B cell (primary cell): Measurements from ENCODE around the gene NSFL1C. TPM values are rescaled to one million over a fixed set of nuclear protein-coding genes. Genes with fewer than 3 reads are reported as not detected.

Experiments
- ATAC-seq: fragments of 200-7000 bp; cut with Tn5 transposase; one replicate; pipeline ENCODE4 v1.10.0; 2021; ENCODE audit warnings: low read depth, mild to moderate bottlenecking, moderate number of reproducible peaks, moderate library complexity
- CTCF ChIA-PET: fragments of 350-600 bp; sonication (Branson Sonifier 250); formaldehyde crosslinking; loops from one replicate; lab custom pipeline; 2021; ENCODE audit warnings: antibody characterized with exemption, inconsistent platforms; lab: Charles Lee
- POLR2A ChIA-PET: fragments of 350-600 bp; sonication (Branson Sonifier 250); formaldehyde crosslinking; loops from one replicate; lab custom pipeline; 2021; ENCODE audit warnings: antibody characterized with exemption; lab: Charles Lee
- DNase-seq: peaks from one replicate; pipeline ENCODE4 v3.0.0; 2013
- H2AFZ ChIP-seq: 2 replicates; pipeline ENCODE4 v1.6.1; 2012; ENCODE audit warnings: mild to moderate bottlenecking, low read depth, low read length; ENCODE audit not compliant: insufficient read depth, poor library complexity, severe bottlenecking
- H3K27ac ChIP-seq, 2 donors: 1 replicate in 1 of 2; 2 replicates in 1 of 2; pipeline ENCODE4 v1.5.1; 2012 to 2013; ENCODE audit warnings: low read length in 2 of 2, mild to moderate bottlenecking in 2 of 2, moderate library complexity in 1 of 2
- H3K27me3 ChIP-seq, 4 experiments: fragments of 200-600 bp in 1 of 4; sonication (generic) in 1 of 4; replicated peaks in 1 of 4; 1 replicate in 2 of 4; 2 replicates in 2 of 4; pipeline versions ENCODE4 v1.6.1 to v1.7.0; 2013 to 2016; ENCODE audit warnings: low read length in 3 of 4, mild to moderate bottlenecking in 2 of 4, mixed read lengths in 1 of 4, moderate library complexity in 1 of 4; ENCODE audit not compliant: insufficient read depth in 4 of 4, control insufficient read depth in 3 of 4; ENCODE audit errors: control extremely low read depth in 1 of 4
- H3K36me3 ChIP-seq, 2 experiments: replicated peaks in 1 of 2; 1 replicate in 1 of 2; 2 replicates in 1 of 2; pipeline versions ENCODE4 v1.6.1 to v1.7.1; 2013; ENCODE audit warnings: low read length in 1 of 2; ENCODE audit not compliant: insufficient read depth in 2 of 2, control insufficient read depth in 1 of 2; ENCODE audit errors: control extremely low read depth in 1 of 2, extremely low read depth in 1 of 2
- H3K4me1 ChIP-seq, 2 donors: fragments of 200-600 bp in 1 of 2; sonication (generic) in 1 of 2; 1 replicate in 1 of 2; 2 replicates in 1 of 2; pipeline versions ENCODE4 v1.5.1 to v1.6.1; 2013 to 2017; ENCODE audit warnings: low read length in 2 of 2; ENCODE audit not compliant: control insufficient read depth in 2 of 2, insufficient read depth in 2 of 2
- H3K4me2 ChIP-seq: replicated peaks from 2 replicates; pipeline ENCODE3; 2012; ENCODE audit warnings: mild to moderate bottlenecking, low read depth, low read length; ENCODE audit not compliant: poor library complexity, severe bottlenecking
- H3K4me3 ChIP-seq, 5 experiments: fragments of 200-600 bp in 1 of 5; sonication (generic) in 1 of 5; 1 replicate in 3 of 5; 2 replicates in 2 of 5; pipeline versions ENCODE4 v1.5.1 to v1.7.0; 2011 to 2016; ENCODE audit warnings: low read length in 4 of 5, mild to moderate bottlenecking in 4 of 5, low read depth in 2 of 5, control low read depth in 1 of 5, moderate library complexity in 1 of 5; ENCODE audit not compliant: insufficient read depth in 1 of 5; ENCODE audit errors: control extremely low read depth in 1 of 5, extremely low read depth in 1 of 5
- H3K79me2 ChIP-seq: fragments of 200-600 bp; sonication (generic); one replicate; pipeline ENCODE4 v1.6.0; 2016; ENCODE audit warnings: low read length; ENCODE audit not compliant: control insufficient read depth, insufficient read depth
- H3K9ac ChIP-seq: fragments of 200-600 bp; sonication (generic); 2 replicates; pipeline ENCODE4 v1.6.1; 2017; ENCODE audit warnings: mild to moderate bottlenecking, low read length, moderate library complexity
- H3K9me3 ChIP-seq, 3 donors: one replicate each; pipeline versions ENCODE4 v1.6.1 to v1.7.1; 2013; ENCODE audit warnings: low read length in 2 of 3; ENCODE audit not compliant: control insufficient read depth in 2 of 3, insufficient read depth in 1 of 3; ENCODE audit errors: control extremely low read depth in 1 of 3
- H4K20me1 ChIP-seq: 2 replicates; pipeline ENCODE4 v1.6.0; 2012; ENCODE audit warnings: mild to moderate bottlenecking, low read length; ENCODE audit not compliant: insufficient read depth, control insufficient read depth, poor library complexity, severe bottlenecking
- H3K27ac Mint-ChIP-seq: one replicate; pipeline ENCODE4 v1.8.0; 2021; ENCODE audit warnings: mixed read lengths
- H3K27me3 Mint-ChIP-seq: one replicate; pipeline ENCODE4 v1.8.0; 2021; ENCODE audit warnings: mixed read lengths
- H3K4me1 Mint-ChIP-seq: one replicate; pipeline ENCODE4 v1.8.0; 2021; ENCODE audit warnings: mixed read lengths
- H3K4me3 Mint-ChIP-seq: one replicate; pipeline ENCODE4 v1.8.0; 2021; ENCODE audit warnings: mixed read lengths
- H3K9me3 Mint-ChIP-seq: one replicate; pipeline ENCODE4 v1.8.0; 2022; ENCODE audit warnings: mixed read lengths; ENCODE audit not compliant: insufficient read depth
- EZH2 ChIP-seq: IDR thresholded peaks from 2 replicates; pipeline ENCODE4 v1.6.1; 2012; ENCODE audit warnings: borderline replicate concordance, low read depth, mild to moderate bottlenecking, moderate library complexity, low read length; ENCODE audit not compliant: insufficient read depth, poor library complexity, severe bottlenecking
- WGBS: methylation state at CpG from one replicate; pipeline ENCODE4 v1.1.5; 2013; ENCODE audit warnings: missing lambda C conversion rate; ENCODE audit not compliant: insufficient coverage; 5-methylcytosine and 5-hydroxymethylcytosine counted together
- intact Hi-C: fragments of 100-400 bp; cut with micrococcal nuclease; formaldehyde crosslinking; loops from one replicate; pipeline ENCODE4 v1.10.0; 2022
- polyA plus RNA-seq: library from polyadenylated mRNA; depleted of rRNA; stranded (reverse); fragments of >200 nt; gene quantifications from 2 replicates; pipeline ENCODE4 v1.2.3, GENCODE V29; 2012
- total RNA-seq, 2 donors: library from RNA; stranded (reverse); fragments of 120-200 nt in 1 of 2; gene quantifications; 1 replicate in 1 of 2; 2 replicates in 1 of 2; pipeline versions ENCODE4 v1.2.3 to v1.2.4, GENCODE V29; 2013 to 2022
- TF ChIP-seq, protein P1 (sequence below): fragments of 200-600 bp; IDR thresholded peaks from one replicate; pipeline ENCODE4 v1.8.0; 2022; ENCODE audit warnings: antibody characterized with exemption, mild to moderate bottlenecking

NSFL1C gene
- total and polyA plus RNA-seq, 2 donors (not counting 1 experiment from before 2014, with no cell fraction given), result 24.1 to 80.3 TPM

DNA sequence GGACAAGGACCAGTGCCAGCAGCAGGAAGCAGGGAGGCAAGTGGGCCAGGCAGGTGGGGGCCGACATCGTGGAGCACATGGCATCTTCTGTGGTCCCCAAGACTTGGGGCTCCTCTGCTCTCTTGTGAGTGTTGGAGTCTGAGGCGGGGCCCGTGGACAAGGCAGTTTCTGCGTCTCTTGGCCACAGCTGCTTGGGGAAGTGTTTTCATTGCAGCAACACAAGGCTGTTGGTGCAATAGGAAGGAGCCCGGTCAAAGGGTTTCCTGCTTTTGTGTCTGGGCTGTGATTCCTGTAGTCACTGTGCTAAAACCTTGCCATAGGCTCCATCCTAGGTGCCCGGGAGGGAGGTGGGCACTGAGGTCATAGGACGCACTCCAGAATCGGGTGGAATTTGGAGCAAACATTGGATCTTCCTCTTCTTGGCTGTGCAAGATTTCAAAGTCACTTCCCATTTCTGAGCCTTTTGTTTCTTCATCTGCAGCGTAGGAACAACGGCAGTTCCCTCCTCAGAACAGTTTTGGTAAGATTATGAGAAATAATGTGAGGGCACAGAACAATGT lies 24.7 kb upstream of the NSFL1C start, which contains the start of gene SIRPB2:
SIRPB2 (minus strand) TSS at position 140 of the 560 bp plus-strand sequence; CDS start at position 79, 61 bp downstream.
- H3K9me3 ChIP-seq, result peaks cover 0 to 4% (median 0%) of the 10 kb centered on the region in 3 donors
- no peaks in the 10 kb centered on the region for H3K36me3 ChIP-seq
- ChIA-PET CTCF (interaction anchor here (0.9 to 2.4 kb wide), 2 partner anchors 18 to 23 kb away, joined by 3 to 7 read pairs; no protein-coding TSS in a partner anchor), POLR2A (no interaction called here)
- H3K4me1 ChIP-seq, result peaks cover 37 to 38% of the 10 kb centered on the region in 2 donors
- H3K9ac ChIP-seq, result peak within 1 kb of the TSS; percentile 0
- H4K20me1 ChIP-seq, result no peaks in the 10 kb centered on the region
- TF ChIP-seq, protein P1, sequence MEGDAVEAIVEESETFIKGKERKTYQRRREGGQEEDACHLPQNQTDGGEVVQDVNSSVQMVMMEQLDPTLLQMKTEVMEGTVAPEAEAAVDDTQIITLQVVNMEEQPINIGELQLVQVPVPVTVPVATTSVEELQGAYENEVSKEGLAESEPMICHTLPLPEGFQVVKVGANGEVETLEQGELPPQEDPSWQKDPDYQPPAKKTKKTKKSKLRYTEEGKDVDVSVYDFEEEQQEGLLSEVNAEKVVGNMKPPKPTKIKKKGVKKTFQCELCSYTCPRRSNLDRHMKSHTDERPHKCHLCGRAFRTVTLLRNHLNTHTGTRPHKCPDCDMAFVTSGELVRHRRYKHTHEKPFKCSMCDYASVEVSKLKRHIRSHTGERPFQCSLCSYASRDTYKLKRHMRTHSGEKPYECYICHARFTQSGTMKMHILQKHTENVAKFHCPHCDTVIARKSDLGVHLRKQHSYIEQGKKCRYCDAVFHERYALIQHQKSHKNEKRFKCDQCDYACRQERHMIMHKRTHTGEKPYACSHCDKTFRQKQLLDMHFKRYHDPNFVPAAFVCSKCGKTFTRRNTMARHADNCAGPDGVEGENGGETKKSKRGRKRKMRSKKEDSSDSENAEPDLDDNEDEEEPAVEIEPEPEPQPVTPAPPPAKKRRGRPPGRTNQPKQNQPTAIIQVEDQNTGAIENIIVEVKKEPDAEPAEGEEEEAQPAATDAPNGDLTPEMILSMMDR, result no peak
- no peak for TF ChIP-seq EZH2
- Mint-ChIP-seq H3K4me1 (peaks cover 44% of the 10 kb centered on the region), H3K27ac (peak within 1 kb of the TSS; percentile 3), H3K4me3 (no peak within 1 kb of the TSS), H3K27me3 (peaks cover 13% of the 10 kb centered on the region), H3K9me3 (no peaks in the 10 kb centered on the region)
- intact Hi-C loops, result no loop called here
- peak within 1 kb of the TSS; percentile 70 for H2AFZ ChIP-seq
- DNase-seq, result no peak
- H3K27ac ChIP-seq, result peak within 1 kb of the TSS in 1 of 2 donors; percentile 3
- no peaks in the 10 kb centered on the region for H3K27me3 ChIP-seq
- H3K4me2 ChIP-seq, result peak within 1 kb of the TSS; percentile 36
- H3K79me2 ChIP-seq, result no peaks in the 10 kb centered on the region
- WGBS, result 18% methylated on average over 9 of the region's 11 CpGs
- ATAC-seq, result no peak
- H3K4me3 ChIP-seq, result peak within 1 kb of the TSS in 1 of 5 experiments; percentile 78

DNA sequence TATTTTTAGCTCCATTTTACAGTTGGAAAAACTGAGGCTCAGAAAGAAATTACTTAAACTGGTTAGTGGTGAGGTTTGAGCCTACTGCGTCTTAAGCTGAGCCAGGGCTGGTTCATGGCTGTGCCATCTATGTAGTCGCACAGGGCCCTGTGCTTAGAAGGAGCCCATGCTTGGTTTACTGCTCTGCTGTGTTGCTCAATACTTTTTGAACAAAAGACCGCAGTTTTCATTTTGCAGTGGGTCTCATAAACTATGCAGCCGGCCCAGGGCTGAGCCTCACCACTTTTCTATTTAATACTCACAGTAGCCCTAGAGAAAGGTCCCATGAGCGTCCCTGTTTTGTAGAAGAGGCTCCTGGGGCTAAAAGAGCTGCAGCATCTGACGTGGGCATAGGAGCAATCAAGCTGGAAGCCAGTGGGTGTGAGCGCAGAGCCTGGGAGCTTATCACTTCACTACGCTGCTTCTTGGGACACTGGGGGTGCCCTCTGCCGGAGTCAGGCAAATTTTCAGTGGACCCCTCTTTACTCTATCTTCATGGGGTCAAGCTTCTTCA lies 24.1 kb upstream of the NSFL1C start:
- Mint-ChIP-seq H3K27ac (no peak overlapping the region), H3K9me3 (no peaks in the 10 kb centered on the region), H3K4me3 (no peak overlapping the region), H3K4me1 (peaks cover 44% of the 10 kb centered on the region), H3K27me3 (peaks cover 13% of the 10 kb centered on the region)
- H3K9me3 ChIP-seq, result peaks cover 0 to 4% (median 0%) of the 10 kb centered on the region in 3 donors
- H4K20me1 ChIP-seq, result no peaks in the 10 kb centered on the region
- H2AFZ ChIP-seq, result peak overlapping the region; percentile 70
- H3K9ac ChIP-seq, result no peak overlapping the region
- peak overlapping the region; percentile 36 for H3K4me2 ChIP-seq
- no peaks in the 10 kb centered on the region for H3K36me3 ChIP-seq
- no peak overlapping the region for H3K27ac ChIP-seq
- H3K4me1 ChIP-seq, result peaks cover 37 to 38% of the 10 kb centered on the region in 2 donors
- TF ChIP-seq EZH2, result no peak
- TF ChIP-seq, protein P1, result no peak
- H3K4me3 ChIP-seq, result peak overlapping the region in 1 of 5 experiments; percentile 78
- POLR2A ChIA-PET, result no interaction called here
- H3K27me3 ChIP-seq, result no peaks in the 10 kb centered on the region
- CTCF ChIA-PET, result interaction anchor here (0.9 to 2.4 kb wide), 3 partner anchors 13 to 23 kb away, joined by 3 to 15 read pairs (median 7); no protein-coding TSS in a partner anchor
- no peaks in the 10 kb centered on the region for H3K79me2 ChIP-seq
- intact Hi-C loops, result no loop called here
- ATAC-seq, result no peak
- 91% methylated on average over 8 of the region's 9 CpGs for WGBS
- no peak for DNase-seq
